A549 treated with dexamethasone at 1 μM for 4 hours (cell line): ENCODE data around the gene SYNPO2. TPM values are rescaled to one million over a fixed set of nuclear protein-coding genes. Genes with fewer than 3 reads are reported as not detected.

ENCODE experiments used
- total RNA-seq: library from RNA; stranded (reverse); fragments of 200-300 nt; extraction: Qiagen RNA extraction; gene quantifications from 5 replicates; pipeline ENCODE4 v1.2.3, GENCODE V29; 2022

SYNPO2 gene, protein sequence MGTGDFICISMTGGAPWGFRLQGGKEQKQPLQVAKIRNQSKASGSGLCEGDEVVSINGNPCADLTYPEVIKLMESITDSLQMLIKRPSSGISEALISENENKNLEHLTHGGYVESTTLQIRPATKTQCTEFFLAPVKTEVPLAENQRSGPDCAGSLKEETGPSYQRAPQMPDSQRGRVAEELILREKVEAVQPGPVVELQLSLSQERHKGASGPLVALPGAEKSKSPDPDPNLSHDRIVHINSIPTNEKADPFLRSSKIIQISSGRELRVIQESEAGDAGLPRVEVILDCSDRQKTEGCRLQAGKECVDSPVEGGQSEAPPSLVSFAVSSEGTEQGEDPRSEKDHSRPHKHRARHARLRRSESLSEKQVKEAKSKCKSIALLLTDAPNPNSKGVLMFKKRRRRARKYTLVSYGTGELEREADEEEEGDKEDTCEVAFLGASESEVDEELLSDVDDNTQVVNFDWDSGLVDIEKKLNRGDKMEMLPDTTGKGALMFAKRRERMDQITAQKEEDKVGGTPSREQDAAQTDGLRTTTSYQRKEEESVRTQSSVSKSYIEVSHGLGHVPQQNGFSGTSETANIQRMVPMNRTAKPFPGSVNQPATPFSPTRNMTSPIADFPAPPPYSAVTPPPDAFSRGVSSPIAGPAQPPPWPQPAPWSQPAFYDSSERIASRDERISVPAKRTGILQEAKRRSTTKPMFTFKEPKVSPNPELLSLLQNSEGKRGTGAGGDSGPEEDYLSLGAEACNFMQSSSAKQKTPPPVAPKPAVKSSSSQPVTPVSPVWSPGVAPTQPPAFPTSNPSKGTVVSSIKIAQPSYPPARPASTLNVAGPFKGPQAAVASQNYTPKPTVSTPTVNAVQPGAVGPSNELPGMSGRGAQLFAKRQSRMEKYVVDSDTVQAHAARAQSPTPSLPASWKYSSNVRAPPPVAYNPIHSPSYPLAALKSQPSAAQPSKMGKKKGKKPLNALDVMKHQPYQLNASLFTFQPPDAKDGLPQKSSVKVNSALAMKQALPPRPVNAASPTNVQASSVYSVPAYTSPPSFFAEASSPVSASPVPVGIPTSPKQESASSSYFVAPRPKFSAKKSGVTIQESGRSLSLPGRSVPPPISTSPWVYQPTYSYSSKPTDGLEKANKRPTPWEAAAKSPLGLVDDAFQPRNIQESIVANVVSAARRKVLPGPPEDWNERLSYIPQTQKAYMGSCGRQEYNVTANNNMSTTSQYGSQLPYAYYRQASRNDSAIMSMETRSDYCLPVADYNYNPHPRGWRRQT
- 0.72 to 1.3 TPM (median 1.0 TPM) in 5 replicates for total RNA-seq

DNA sequence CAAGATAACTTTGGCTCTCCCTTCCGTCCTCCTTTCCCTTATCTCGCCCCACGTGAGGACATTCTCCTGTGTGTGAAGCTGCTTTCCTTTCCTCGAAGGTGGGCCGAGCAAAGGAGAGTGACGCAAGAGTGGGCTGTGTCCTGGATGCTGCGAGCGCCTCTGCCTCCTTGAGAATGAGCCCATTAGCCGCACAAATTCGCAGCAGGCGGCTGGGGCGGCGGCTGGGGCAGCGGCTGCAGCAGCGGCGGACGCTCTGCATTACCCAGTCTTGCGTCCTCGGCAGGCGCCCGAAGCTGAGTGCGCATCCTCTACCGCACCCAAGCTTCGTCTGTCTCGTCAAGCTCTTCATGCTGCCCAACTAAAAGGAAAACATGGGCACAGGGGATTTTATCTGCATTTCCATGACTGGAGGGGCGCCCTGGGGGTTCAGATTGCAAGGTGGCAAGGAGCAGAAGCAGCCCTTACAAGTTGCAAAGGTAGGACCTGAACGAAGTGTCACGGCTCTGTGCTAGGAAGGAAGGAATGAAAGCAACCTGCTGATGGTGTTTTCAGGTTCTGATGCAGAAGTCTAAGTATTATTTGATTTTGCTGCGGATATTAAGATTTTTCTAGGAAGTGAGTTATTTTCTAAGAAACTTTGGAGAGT, at the start of gene SYNPO2:
TSS of gene SYNPO2 (plus strand) at position 189 of the 646 bp plus-strand sequence. CDS start at position 372, 183 bp downstream.

Other genes starting within 250 kb of the SYNPO2 start
- gene METTL14, start 203.5 kb upstream of the SYNPO2 start, total RNA-seq = 13.7 to 20.9 TPM (median 17.3 TPM) in 5 replicates
- gene SEC24D, start 52.7 kb upstream of the SYNPO2 start, total RNA-seq = 12.2 to 17.5 TPM (median 15.9 TPM) in 5 replicates
- gene MYOZ2, start 247.0 kb downstream of the SYNPO2 start, total RNA-seq = not detected in 5 replicates